Spleen (tissue), 7 donors: ENCODE data around the gene SNX30.

ENCODE experiments used
- POLR2A ChIP-seq, 3 donors: fragments of 450-650 bp; IDR thresholded peaks; one replicate each; pipeline ENCODE4 v1.5.1; 2017; ENCODE audit warnings: antibody characterized with exemption in 3 of 3, mild to moderate bottlenecking in 1 of 3
- TF ChIP-seq, protein P1 (sequence below), 11 experiments: fragments of 200-600 bp in 7 of 11; fragments of 450-650 bp in 4 of 11; sonication (generic) in 4 of 11; IDR thresholded peaks in 8 of 11; conservative IDR thresholded peaks in 3 of 11; 1 replicate in 7 of 11; 2 replicates in 4 of 11; pipeline versions ENCODE4 v1.4.0 to v1.8.0; 2016 to 2021; ENCODE audit warnings: antibody characterized with exemption in 11 of 11, inconsistent platforms in 4 of 11, mild to moderate bottlenecking in 1 of 11
- donor health status: DM: no; HTN: no; CAD: no; lungs with moderate emphysema.
- donor health status: DM: no; HTN: no; CAD: no.
- donor health status: DM: no; HTN: no; CAD: no.

DNA sequence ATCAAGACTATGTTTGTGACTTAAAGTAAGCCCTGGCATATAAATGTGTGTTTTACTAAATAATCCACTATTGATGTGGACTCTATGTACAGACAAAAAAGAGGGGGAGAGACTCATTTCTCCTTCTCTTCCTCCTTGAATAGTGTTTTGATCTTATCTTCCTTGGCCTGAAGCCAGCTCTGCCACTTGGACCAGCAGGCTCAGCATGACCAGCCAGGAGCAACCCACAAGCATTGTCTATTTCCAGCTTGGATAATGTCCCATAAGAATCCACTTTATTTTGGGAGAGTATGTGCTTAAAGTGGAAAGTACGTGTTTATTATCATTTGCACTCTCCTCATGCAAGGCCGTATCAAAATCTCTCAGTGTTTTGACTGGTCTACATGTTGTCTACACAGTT lies 164.0 kb downstream of the SNX30 start:
- TF ChIP-seq, protein P1, sequence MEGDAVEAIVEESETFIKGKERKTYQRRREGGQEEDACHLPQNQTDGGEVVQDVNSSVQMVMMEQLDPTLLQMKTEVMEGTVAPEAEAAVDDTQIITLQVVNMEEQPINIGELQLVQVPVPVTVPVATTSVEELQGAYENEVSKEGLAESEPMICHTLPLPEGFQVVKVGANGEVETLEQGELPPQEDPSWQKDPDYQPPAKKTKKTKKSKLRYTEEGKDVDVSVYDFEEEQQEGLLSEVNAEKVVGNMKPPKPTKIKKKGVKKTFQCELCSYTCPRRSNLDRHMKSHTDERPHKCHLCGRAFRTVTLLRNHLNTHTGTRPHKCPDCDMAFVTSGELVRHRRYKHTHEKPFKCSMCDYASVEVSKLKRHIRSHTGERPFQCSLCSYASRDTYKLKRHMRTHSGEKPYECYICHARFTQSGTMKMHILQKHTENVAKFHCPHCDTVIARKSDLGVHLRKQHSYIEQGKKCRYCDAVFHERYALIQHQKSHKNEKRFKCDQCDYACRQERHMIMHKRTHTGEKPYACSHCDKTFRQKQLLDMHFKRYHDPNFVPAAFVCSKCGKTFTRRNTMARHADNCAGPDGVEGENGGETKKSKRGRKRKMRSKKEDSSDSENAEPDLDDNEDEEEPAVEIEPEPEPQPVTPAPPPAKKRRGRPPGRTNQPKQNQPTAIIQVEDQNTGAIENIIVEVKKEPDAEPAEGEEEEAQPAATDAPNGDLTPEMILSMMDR (IDR thresholded peaks at IDR 0.05 in 8 of 11, conservative IDR thresholded peaks at IDR 0.05 in 3 of 11): no peak
- no peak for TF ChIP-seq POLR2A (IDR thresholded peaks at IDR 0.05)
